A673 (cell line): Measurements from ENCODE around the gene PIGQ.

Source experiments
- CTCF ChIP-seq: fragments of 300-800, 200-600 bp; sonication (generic); conservative IDR thresholded peaks from 2 replicates; pipeline ENCODE4 v1.5.1; 2017; ENCODE audit warnings: low read depth, mild to moderate bottlenecking, antibody characterized with exemption, low read length, moderate library complexity, mixed read lengths
- EZH2 ChIP-seq: fragments of 200-600 bp; sonication (generic); IDR thresholded peaks from 2 replicates; pipeline ENCODE4 v1.6.1; 2017; ENCODE audit warnings: borderline replicate concordance, low read depth, mild to moderate bottlenecking, mixed read lengths, antibody characterized with exemption, low read length; ENCODE audit not compliant: poor library complexity, severe bottlenecking

GRCh38 chr16:615122-615521 lies 45.4 kb downstream of the PIGQ start:
- TF ChIP-seq CTCF (no peak), EZH2 (no peak)
